Natural killer cell (primary cell): Measurements from ENCODE around the gene IL1RAP. TPM values are rescaled to one million over a fixed set of nuclear protein-coding genes. Genes with fewer than 3 reads are reported as not detected.

Source experiments
- ATAC-seq, 3 donors: fragments of 150-1000 bp in 2 of 3; fragments of 200-7000 bp in 1 of 3; cut with Tn5 transposase; 1 replicate in 1 of 3; 2 replicates in 2 of 3; pipeline ENCODE4 v1.10.0; 2021; ENCODE audit warnings: mild to moderate bottlenecking in 2 of 3, moderate library complexity in 2 of 3
- DNase-seq, 2 donors: peaks; one replicate each; pipeline versions ENCODE4 v3.0.0 to v3.0.0-alpha.2; 2013 to 2021; ENCODE audit warnings: mixed read lengths in 1 of 2
- H3K27ac ChIP-seq: one replicate; pipeline ENCODE4 v1.5.1; 2013; ENCODE audit warnings: mild to moderate bottlenecking, low read length
- H3K27me3 ChIP-seq: one replicate; pipeline ENCODE4 v1.6.1; 2013; ENCODE audit warnings: low read length; ENCODE audit not compliant: control insufficient read depth, insufficient read depth
- H3K36me3 ChIP-seq: one replicate; pipeline ENCODE4 v1.6.1; 2013; ENCODE audit warnings: low read length; ENCODE audit not compliant: control insufficient read depth, insufficient read depth
- H3K4me1 ChIP-seq: one replicate; pipeline ENCODE4 v1.6.1; 2013; ENCODE audit warnings: low read length; ENCODE audit not compliant: control insufficient read depth, insufficient read depth
- H3K4me3 ChIP-seq: one replicate; pipeline ENCODE4 v1.5.1; 2013; ENCODE audit warnings: low read length
- H3K9me3 ChIP-seq: one replicate; pipeline ENCODE4 v1.6.1; 2013; ENCODE audit warnings: low read length; ENCODE audit not compliant: control insufficient read depth, insufficient read depth
- H3K27ac Mint-ChIP-seq, 2 donors: one replicate each; pipeline ENCODE4 v1.8.0; 2022; ENCODE audit warnings: mild to moderate bottlenecking in 2 of 2, mixed read lengths in 2 of 2, moderate library complexity in 1 of 2
- H3K27me3 Mint-ChIP-seq, 2 donors: one replicate each; pipeline ENCODE4 v1.8.0; 2022; ENCODE audit warnings: low read depth in 2 of 2, mixed read lengths in 2 of 2
- H3K36me3 Mint-ChIP-seq: one replicate; pipeline ENCODE4 v1.8.0; 2022; ENCODE audit warnings: mixed read lengths
- H3K4me1 Mint-ChIP-seq, 2 donors: one replicate each; pipeline ENCODE4 v1.8.0; 2022; ENCODE audit warnings: mixed read lengths in 2 of 2
- H3K4me3 Mint-ChIP-seq: one replicate; pipeline ENCODE4 v1.8.0; 2022; ENCODE audit warnings: mild to moderate bottlenecking, moderate library complexity, mixed read lengths
- H3K9me3 Mint-ChIP-seq, 2 donors: one replicate each; pipeline ENCODE4 v1.8.0; 2022; ENCODE audit warnings: mixed read lengths in 2 of 2
- WGBS: methylation state at CpG from one replicate; pipeline ENCODE4 v1.1.7; 2013; ENCODE audit warnings: missing lambda C conversion rate; ENCODE audit not compliant: insufficient coverage; 5-methylcytosine and 5-hydroxymethylcytosine counted together
- intact Hi-C: fragments of 100-400 bp; cut with micrococcal nuclease; formaldehyde crosslinking; loops from one replicate; pipeline ENCODE4 v1.14.2; 2022
- total RNA-seq, 4 donors: library from RNA; stranded (reverse); fragments of 120-200 nt in 1 of 4; gene quantifications; one replicate each; pipeline versions ENCODE4 v1.2.3 to v1.2.4, GENCODE V29; 2013 to 2022
- TF ChIP-seq, protein P1 (sequence below): fragments of 200-600 bp; IDR thresholded peaks from one replicate; pipeline ENCODE4 v1.8.0; 2022; ENCODE audit warnings: antibody characterized with exemption

Gene IL1RAP
- total RNA-seq, 3 donors from 2014 or later (not counting 1 experiment from before 2014, with no cell fraction given): 11.4 to 19.8 (median 15.1) TPM

DNA sequence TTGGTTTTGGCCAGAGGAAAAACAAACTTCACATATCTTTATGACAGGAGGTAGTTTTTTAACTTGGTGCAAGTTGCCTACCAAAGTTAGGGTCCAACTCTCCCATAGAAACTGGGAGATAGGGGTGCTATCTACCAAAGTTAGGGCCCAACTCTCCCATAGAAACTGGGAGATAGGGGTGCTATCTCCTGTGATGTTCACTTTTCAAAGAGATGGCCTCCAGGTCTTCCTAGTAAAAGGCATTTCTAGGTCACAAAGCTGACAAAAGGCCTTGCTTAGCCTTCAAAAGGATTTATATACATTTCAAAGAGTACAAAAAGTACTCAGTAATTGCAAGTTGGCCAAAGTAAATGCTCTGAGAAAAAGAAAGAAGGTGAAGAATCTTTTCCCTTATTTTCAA is 27.1 kb downstream of the IL1RAP start:
- no peaks in the 10 kb centered on the region for H3K27me3 Mint-ChIP-seq
- no peak overlapping the region for H3K4me3 ChIP-seq
- intact Hi-C loops: no loop called here
- no peaks in the 10 kb centered on the region for H3K36me3 ChIP-seq
- DNase-seq (no peak), ATAC-seq (no peak)
- H3K27ac Mint-ChIP-seq: no peak overlapping the region
- H3K9me3 ChIP-seq: no peaks in the 10 kb centered on the region
- H3K4me1 ChIP-seq: no peaks in the 10 kb centered on the region
- TF ChIP-seq, protein P1, sequence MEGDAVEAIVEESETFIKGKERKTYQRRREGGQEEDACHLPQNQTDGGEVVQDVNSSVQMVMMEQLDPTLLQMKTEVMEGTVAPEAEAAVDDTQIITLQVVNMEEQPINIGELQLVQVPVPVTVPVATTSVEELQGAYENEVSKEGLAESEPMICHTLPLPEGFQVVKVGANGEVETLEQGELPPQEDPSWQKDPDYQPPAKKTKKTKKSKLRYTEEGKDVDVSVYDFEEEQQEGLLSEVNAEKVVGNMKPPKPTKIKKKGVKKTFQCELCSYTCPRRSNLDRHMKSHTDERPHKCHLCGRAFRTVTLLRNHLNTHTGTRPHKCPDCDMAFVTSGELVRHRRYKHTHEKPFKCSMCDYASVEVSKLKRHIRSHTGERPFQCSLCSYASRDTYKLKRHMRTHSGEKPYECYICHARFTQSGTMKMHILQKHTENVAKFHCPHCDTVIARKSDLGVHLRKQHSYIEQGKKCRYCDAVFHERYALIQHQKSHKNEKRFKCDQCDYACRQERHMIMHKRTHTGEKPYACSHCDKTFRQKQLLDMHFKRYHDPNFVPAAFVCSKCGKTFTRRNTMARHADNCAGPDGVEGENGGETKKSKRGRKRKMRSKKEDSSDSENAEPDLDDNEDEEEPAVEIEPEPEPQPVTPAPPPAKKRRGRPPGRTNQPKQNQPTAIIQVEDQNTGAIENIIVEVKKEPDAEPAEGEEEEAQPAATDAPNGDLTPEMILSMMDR: no peak
- no peak overlapping the region for H3K27ac ChIP-seq
- H3K4me1 Mint-ChIP-seq: peaks cover 8 to 12% of the 10 kb centered on the region in 2 donors
- H3K27me3 ChIP-seq: no peaks in the 10 kb centered on the region
- H3K36me3 Mint-ChIP-seq: no peaks in the 10 kb centered on the region
- H3K9me3 Mint-ChIP-seq: no peaks in the 10 kb centered on the region
- H3K4me3 Mint-ChIP-seq: no peak overlapping the region

DNA sequence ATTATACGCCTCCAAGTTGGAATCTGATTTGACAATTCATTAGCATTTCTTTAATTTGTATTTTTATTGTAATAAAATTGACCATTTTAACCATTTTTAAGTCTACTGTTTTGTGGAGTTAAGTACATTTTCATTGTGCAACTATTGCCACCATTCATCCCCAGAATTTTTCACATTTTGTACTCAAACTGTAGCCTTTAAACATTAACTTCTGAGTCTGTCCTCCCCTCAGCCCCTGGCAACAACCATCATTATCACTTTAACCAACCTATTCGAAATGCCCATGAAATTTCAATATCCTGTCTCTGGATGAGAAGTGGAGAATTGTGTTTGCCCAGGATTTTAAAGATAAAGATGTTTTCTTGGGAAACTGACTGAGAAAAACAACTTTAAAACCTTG is 27.7 kb downstream of the IL1RAP start:
- no peak overlapping the region for H3K27ac ChIP-seq
- H3K4me3 ChIP-seq: no peak overlapping the region
- H3K4me3 Mint-ChIP-seq: no peak overlapping the region
- no peak for DNase-seq
- TF ChIP-seq, protein P1: no peak
- H3K9me3 Mint-ChIP-seq: no peaks in the 10 kb centered on the region
- intact Hi-C loops: no loop called here
- H3K27me3 Mint-ChIP-seq: no peaks in the 10 kb centered on the region
- no peaks in the 10 kb centered on the region for H3K27me3 ChIP-seq
- no peaks in the 10 kb centered on the region for H3K9me3 ChIP-seq
- ATAC-seq: no peak
- 100% methylated on average over 1 of the region's 2 CpGs for WGBS
- H3K4me1 Mint-ChIP-seq: peaks cover 8% of the 10 kb centered on the region in 2 donors
- H3K4me1 ChIP-seq: no peaks in the 10 kb centered on the region
- no peak overlapping the region for H3K27ac Mint-ChIP-seq
- H3K36me3 Mint-ChIP-seq: no peaks in the 10 kb centered on the region
- no peaks in the 10 kb centered on the region for H3K36me3 ChIP-seq

DNA sequence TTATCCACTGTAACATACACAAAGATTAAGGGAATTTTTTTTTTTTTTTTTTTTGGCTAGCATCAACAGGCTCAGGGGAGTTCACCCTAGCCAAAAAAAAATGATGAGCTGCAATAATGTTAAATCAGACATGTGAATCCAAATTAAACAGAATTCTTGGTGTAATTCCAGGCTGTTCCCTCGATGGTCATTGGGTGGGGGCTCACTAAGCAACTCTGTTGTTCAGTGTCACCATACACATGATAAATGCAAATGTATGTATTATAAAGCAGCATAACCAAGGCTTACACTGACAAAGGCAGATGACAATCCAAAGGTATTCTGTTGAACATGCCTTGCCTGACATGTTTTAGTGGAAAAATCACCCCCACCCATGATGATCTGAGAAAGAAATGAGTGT is 29.0 kb downstream of the IL1RAP start:
- H3K36me3 ChIP-seq: no peaks in the 10 kb centered on the region
- no peak overlapping the region for H3K27ac Mint-ChIP-seq
- H3K27ac ChIP-seq: no peak overlapping the region
- no peak overlapping the region for H3K4me3 Mint-ChIP-seq
- no peaks in the 10 kb centered on the region for H3K9me3 Mint-ChIP-seq
- 57% methylated on average over 1 of the region's 1 CpG for WGBS
- peaks cover 5 to 8% of the 10 kb centered on the region in 2 donors for H3K4me1 Mint-ChIP-seq
- no peaks in the 10 kb centered on the region for H3K9me3 ChIP-seq
- TF ChIP-seq, protein P1: no peak
- intact Hi-C loops: no loop called here
- H3K27me3 ChIP-seq: no peaks in the 10 kb centered on the region
- DNase-seq: no peak
- H3K4me3 ChIP-seq: no peak overlapping the region
- H3K36me3 Mint-ChIP-seq: no peaks in the 10 kb centered on the region
- no peaks in the 10 kb centered on the region for H3K4me1 ChIP-seq
- no peaks in the 10 kb centered on the region for H3K27me3 Mint-ChIP-seq
- no peak for ATAC-seq

DNA sequence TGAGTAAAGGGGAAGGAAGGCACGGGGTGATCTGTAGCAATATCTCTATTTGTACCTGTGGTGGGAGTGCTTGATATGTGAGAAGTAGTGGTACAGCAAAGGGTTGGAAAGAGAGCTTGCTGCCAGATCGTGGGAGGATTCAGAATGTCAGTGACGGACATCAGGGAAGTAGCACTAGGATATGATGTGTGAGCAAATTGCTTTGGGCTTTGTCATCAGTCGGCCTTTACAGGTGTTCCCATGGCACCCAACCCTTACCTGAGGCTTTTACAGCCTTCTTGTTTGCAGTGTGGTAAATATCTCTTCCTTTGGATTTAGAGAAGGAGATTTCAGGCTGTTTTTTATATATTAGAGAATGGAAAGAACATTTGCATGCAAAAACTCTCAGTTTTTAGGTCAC is 29.8 kb downstream of the IL1RAP start:
- ATAC-seq (no peak), DNase-seq (no peak)
- Mint-ChIP-seq H3K9me3 (no peaks in the 10 kb centered on the region), H3K4me3 (no peak overlapping the region), H3K27ac (no peak overlapping the region), H3K36me3 (no peaks in the 10 kb centered on the region), H3K27me3 (no peaks in the 10 kb centered on the region), H3K4me1 (peaks cover 0 to 8% of the 10 kb centered on the region in 2 donors)
- no peaks in the 10 kb centered on the region for H3K4me1 ChIP-seq
- TF ChIP-seq, protein P1: no peak
- H3K4me3 ChIP-seq: no peak overlapping the region
- H3K36me3 ChIP-seq: no peaks in the 10 kb centered on the region
- H3K27me3 ChIP-seq: no peaks in the 10 kb centered on the region
- no peaks in the 10 kb centered on the region for H3K9me3 ChIP-seq
- 84% methylated on average over 4 of the region's 4 CpGs for WGBS
- no peak overlapping the region for H3K27ac ChIP-seq
- intact Hi-C loops: no loop called here
